Mesenteric fat pad (tissue), 1 donor: ENCODE data around the gene SPOCK1. TPM values are rescaled to one million over a fixed set of nuclear protein-coding genes. Genes with fewer than 3 reads are reported as not detected.

Experiments
- DNase-seq: peaks from one replicate; pipeline ENCODE4 v3.0.0-alpha.2; 2020; ENCODE audit warnings: low spot score
- total RNA-seq: library from RNA; stranded (reverse); fragmentation: NEBNext Ultra II Directional; extraction: Animal tissue kit (Norgen Biotek cat#: 25700); gene quantifications from one replicate; pipeline ENCODE4 v1.2.1, GENCODE V29; 2021
- donor health status: DM: yes; HTN: yes; CAD: no.

The SPOCK1 gene
- total RNA-seq, 1 donor from 2014 or later, result 59.8 TPM

DNA sequence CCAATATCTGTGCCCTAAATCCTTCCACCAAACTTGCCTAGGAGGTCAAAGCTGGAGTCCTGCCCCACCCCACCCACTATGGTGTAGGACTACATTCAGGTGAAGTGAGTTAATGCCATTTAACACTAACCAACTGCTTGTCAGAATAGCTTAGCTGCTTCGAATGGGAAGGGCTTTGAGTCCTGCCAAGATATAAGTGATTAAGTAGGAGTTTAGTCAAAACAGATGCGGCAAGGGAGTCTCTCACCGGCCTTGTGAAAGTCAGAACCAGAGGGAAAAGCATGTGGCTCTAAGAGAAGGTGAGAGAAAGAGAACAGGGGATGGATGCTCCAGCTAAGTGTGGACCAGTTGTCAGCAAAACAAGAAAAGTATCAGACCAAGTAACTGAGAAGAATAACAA is 132.6 kb downstream of the SPOCK1 start:
- no peak for DNase-seq

DNA sequence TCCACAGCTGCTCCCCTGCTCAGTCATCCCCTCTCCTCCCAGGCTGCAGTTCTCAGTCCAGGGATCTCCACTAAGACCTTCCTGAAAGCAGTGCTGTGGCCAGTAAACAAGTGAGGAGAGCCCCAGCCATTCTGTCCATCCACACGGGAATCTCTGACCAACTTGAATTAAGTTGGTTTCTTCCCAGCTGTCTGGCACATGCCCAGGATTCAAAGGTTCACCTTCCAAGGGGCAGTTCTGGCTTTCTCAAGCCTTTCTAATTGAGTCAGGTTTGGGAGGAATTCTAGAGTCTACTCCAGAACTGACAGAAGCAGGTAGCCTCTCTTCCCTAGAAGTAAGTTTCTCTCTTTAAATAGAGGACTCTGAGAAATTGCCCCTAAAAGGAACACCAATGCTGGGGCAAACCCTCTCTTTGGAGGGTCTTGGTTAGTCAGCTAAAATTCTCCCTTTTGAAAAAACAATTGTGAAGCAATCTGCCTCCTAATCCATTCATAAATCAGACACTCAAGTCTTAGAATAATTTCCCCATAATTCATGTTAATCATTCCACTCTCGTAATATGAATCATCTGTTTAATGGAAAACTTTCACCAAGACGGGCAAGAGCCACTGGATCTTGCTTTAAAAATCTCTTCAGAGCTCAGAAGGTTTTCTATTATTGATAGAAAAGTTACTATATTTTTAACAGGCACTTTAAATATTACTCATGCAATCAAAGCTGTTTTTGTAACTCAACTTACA is 133.8 kb downstream of the SPOCK1 start:
- no peak for DNase-seq

DNA sequence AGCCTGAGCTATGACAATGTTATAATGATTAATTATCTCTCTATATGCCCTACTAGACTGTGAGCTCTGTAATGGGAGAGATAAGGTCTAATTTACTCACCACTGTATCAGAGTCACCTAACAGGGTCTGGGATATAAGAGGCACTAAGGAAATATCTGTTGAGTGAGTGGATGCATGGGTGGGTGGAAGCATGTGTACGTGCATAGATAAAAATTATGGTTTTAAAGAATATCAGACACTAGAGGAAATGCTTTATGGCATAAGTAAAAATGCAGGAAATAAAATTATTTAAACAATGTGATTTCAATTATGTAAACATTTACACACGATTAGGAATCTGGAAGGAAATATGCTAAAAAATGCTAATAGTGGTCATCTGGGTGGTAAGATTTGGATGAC is 137.8 kb downstream of the SPOCK1 start:
- no peak for DNase-seq

DNA sequence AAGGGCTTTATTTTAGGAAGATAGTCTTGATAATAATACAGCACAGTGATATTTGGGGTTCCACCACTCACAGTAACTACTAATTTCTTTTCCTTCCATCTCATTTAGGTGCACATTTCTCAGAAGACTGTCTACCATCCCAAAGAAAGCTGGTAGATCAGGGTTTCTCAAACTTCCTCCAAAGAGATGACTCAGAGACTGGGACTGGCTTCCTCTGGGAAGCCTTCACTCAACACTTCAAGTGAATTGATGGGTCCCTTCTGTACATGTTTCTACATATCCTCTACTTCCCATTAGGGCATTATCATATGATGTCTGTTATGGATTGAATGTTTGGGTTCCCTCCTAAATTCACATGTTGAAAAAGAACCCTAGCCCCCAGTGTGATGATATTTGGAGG is 138.5 kb downstream of the SPOCK1 start:
- DNase-seq, result no peak

DNA sequence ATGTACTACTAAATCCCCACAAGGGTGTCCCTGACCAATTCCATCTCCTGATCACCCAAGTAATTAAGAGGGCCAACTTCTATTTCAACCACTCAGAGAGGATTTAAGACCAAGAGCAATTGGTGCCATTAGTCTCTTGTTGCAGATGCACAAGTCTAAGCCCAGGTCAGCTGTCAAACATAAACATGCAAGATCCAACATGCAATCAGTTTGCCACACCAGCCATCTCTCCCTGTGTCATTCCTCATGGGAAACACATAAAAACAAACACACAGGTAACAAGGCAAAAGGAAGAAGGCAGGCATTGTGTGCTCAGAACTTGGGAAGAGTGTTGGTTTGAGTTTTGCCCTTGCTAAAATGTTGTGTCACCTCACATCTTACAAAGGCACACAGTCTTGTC is 139.2 kb downstream of the SPOCK1 start:
- DNase-seq, result no peak

DNA sequence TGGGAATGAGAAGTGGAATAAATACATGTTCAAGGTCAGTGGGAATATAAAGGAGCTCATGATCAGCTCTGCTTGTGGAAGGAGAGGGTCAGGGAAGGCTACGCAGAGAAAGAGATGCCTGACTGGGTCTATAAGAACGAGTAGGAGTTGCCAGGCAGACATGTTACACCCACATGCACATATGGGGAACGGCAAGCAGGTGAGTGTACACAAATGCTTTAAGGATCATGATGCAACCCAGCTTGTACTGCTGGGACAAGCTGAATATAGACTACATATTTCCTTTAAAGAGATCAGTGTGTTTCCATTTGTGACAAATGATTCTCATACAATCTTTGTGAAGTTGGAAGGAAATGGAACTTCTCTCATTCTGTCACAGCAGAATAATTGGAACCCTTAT is 141.7 kb downstream of the SPOCK1 start:
- no peak for DNase-seq

DNA sequence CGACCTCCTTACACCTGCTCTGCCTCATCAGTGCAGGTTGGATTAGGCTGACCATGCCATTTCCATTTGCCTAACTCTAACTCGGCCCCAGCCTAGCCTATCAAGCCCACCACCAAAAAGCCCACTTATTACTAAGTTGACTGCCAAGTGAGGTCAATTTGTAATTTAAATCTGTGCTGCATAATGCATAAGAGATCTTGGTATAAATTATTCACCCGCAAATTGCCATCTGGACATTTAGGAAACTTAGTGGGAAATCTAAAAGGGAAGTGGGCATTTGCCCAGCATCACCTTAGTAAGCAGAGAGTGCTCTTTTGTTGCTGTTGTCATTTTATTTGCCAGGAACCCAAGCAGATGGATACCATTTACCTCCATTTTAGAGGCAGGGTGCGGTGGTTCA is 143.0 kb downstream of the SPOCK1 start:
- DNase-seq, result no peak

DNA sequence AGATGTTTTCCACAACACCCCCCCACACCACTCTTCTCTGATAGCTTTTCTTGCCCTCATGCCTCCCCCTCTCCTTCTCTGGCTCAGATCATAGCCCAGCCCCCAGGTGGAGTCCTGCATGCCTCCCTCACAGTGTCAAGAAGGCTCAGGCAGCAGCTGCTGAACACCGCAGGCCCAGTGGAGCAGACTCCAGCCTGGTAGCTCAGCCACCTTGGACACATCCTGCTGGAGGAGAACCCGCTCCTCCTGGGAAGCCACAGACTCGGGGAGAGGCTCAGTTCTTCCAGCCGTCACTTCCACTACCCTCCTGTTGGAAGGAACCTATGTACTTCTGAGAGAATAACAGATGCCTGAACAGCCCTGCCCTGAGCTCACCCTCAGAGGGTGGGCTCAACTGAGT is 143.4 kb downstream of the SPOCK1 start:
- DNase-seq, result no peak

DNA sequence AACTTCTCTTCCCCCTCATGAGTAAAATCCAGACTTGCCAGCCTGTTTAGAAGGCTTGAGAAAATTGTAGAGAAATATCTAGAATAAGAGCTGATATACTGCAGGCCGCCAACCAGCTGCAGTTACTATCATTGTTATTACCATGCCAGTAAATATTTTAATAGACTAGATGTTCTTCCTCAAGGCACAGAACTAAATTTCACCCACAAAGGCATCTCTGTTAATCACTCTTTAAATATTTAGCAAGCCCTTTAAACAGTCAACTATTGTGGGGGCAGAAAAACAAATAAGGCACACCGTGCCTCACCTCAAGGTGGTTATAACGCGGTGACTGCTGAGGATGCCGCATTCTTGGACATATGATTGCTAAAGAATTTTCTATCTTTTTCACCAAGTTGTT is 147.0 kb downstream of the SPOCK1 start:
- DNase-seq, result no peak

DNA sequence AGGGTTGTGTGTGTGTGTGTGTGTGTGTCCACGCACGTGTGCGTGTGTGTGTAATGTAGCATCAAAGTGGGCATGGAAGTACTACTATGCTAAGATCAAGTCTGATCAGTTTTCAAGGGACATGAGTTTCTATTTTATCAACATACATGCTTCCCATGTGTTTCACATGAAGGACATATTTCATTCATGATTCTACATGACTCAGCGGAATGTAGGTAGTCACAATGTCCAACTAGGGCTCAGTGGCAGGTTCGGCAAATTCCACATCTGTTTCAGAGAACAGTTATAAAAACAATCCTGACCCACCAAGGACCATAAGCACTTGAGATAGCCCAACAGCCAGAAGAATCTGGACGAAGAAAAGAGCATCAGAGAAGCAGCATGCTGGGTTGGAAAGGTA is 148.3 kb downstream of the SPOCK1 start:
- DNase-seq, result no peak

DNA sequence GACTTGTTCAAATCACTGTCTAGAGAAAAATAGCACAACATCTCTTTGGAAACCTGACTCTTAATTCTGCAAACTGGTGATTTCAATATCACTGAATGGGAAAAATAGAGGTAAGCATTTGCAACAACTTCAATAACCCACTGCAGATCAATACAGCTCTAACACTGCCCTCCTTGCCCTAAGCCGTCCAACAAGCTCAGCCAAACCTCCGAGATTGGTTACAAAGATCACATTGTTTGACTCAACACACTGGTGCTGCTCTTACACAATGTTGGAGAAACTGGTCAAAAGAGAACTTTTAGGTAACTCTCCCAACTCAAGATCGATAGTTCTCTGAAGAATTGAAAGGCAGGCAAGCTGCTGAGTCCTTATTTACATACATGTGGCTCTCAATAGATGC is 150.4 kb downstream of the SPOCK1 start:
- no peak for DNase-seq

DNA sequence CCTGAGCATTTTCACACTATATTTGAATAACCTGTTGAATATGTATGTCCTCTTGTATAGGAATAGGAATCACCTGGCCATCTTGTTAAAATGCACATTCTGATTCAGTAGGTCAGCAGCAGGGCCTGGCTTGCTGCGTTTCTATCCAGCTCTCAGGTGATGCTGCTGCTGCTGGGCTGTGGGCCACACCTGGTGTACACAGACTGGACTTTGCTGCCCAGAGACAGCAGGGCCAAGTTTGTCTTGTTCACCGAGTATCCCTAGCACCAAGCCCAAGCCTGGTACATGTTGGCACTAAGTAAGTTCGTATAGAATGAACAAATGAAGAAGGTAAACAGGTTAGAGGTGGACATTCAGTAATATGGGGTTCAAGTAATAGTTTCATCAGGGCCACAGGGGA is 151.3 kb downstream of the SPOCK1 start:
- no peak for DNase-seq

DNA sequence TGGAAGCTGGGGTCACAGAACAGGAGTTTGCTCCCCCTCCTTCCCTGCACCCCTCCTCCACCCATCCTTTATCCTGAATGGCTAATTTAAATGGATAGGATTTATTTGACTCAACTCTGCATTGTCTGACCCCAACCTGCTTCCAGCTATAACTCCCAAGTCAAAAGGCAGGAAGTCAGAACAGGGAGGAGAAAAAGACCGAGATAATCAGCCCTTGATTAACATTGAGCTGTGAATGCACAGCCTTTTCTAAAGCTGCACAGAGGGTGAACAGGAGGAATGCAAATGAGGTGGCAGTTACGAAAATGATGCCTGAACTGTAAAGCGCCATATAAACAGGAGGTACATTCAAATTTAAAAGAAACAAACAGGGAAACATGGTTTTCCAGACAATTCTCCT is 152.8 kb downstream of the SPOCK1 start:
- DNase-seq, result no peak

DNA sequence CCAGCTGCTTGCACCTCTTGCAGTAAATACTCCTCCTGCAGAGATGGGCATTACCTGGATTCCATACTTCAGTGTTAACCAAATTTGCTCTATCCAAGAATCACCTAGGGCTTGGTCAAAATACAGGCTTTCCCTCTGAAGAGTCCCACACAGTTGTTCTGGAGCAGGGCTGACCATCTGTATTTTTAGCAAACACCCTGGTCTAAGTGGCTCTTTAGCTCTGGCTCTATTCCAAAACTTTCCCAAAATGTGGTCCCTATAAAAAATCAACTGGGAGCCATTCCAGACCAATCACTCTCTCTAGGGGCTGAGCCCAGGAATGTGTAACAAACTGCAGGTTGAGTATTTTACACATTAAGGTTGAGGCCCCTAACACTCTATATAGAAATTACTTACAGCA is 153.7 kb downstream of the SPOCK1 start:
- no peak for DNase-seq

DNA sequence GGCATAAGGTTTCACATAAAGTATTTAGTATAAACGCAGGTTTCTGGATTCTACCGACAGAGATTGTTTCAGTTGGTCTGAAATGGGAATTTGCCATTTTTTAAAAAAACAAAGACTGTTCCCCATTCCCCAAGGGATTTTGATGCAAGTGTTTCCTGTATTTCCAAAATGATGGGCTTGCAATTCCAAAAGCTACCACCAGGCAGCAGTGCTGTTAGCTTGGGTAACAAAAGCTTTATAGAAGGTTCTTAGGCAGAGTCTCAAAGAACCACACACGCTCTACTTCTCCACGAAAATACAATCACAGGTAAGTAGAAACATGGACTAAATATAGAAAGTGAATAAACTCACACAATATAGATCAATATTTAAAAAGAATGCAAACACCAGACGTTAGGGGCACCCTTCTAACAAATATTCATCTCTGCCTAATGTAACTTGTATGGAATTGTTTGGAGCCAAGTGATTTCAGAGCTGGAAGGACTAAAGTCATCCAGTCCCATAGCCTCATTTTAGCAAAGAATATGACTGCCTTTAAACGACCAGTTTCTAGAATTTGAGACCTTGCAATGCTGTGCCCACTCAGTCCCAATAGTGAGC is 154.3 kb downstream of the SPOCK1 start:
- no peak for DNase-seq

DNA sequence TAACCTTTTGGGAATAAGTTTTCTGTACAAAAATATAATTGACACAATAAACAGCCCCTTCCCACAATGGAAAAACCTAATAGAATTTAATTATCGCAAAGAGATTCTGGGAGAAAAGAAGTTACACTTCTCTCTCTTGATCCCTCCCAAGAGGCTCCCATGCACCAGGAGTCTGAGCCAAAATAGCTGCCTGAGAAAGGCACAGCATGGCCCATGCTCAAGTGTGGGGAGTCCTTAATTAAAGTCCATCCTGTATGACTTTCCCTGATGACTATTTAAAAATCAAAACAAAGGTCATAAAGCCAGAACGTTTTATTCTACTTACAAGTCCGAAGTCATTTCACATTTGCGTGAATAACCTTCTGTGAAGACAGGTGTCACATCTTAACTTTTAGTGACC is 155.1 kb downstream of the SPOCK1 start:
- no peak for DNase-seq

DNA sequence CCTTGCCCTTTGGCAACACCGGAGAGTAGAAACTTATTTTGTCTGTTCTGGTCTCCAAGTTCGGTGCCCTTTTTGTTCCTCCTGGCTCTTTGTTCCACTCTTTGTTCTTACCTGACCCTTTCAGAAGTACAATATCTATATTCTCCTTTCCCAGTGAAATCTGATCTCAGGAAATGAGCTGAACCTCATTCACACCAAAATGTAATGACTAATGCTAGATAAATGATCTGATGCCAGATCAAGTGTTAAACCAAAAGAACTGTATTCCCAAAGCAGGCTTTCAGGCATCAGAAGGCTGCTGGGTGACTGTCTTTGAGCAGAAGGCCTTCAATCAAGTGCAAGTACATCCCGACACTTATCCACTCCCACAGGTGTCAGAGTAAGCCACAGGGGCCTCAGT is 156.4 kb downstream of the SPOCK1 start:
- DNase-seq, result no peak

DNA sequence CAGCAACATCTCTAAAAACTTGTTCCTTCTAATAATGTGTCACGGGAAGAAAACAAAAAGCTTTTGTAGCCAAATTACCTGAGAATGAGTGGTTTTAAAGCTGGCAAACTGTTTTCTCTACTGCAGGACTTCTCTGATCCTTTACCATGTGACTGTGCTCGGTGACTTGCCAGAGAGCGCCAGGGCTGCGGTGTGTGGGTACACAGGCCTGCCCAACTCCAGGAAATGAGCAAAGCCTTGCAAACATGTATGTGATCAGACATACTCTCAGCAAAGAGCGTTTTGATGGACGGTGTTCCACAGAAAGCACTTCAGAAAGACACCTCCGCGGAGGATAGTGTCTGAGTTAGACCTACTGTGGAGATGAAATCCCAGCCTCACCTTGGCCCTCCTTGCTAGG is 157.3 kb downstream of the SPOCK1 start:
- DNase-seq, result no peak

DNA sequence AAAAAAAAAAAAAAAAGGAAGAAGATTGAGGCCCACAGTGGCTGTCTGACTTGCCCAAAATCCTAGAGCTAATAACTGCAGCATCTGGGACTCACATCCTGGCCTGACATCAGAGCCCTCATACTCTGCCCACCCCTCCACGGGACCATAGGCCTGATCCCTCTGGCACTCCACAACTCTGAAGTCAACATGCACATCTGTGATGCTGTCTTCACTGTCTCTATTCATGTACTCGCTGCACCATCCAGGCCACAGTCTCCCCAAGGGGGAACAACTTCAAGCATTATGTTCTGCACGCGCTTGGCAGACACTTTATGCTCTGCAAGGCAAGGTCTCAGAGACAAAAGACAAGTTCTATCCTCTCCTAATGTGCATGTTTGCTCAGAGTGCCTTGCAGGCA is 158.2 kb downstream of the SPOCK1 start:
- DNase-seq, result no peak

DNA sequence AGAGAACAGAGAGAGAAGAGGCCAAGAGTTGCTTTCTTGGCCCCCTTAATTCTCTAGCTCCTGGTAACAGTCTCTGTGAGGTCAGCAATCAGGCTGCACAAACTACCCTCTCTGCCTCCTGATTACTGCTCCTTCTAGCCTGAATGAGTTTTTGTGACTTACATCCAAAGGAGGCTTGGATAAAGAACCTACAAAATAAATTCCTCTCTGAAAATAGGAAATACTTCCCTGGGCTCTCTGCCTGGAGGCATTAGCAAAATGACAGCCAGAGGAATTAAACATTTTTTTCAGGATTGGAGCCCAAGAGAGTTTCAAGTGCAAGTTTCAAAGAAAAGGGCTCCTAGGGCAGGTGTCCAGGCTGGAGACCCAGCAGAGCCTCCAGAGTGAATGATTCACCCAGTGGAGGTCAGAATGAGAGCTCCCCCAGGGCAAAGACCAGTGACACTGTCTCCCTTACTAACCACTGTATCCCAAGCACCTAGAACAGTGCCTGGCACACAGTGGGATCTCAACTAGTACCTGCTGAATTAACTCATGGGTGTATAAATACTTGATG is 162.5 kb downstream of the SPOCK1 start:
- no peak for DNase-seq

DNA sequence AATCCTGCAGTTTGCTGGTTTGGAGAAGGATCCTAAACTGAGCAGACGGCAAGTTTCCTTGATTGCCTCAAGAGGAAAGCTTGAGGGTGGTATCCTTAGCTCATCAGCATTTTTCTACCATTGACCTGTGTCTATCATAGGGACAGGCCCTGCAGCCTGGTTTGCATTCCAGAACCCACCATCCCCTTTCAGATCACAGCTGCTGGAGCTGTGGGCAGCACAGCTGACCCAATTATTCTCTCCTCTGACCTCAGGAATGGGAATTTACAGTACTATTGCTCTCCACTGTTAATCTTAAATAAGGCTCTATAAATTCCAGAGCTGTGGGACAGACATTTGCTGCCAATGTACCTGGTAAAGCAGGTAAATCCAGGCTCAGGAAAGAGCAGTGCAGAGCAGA is 163.0 kb downstream of the SPOCK1 start:
- no peak for DNase-seq

DNA sequence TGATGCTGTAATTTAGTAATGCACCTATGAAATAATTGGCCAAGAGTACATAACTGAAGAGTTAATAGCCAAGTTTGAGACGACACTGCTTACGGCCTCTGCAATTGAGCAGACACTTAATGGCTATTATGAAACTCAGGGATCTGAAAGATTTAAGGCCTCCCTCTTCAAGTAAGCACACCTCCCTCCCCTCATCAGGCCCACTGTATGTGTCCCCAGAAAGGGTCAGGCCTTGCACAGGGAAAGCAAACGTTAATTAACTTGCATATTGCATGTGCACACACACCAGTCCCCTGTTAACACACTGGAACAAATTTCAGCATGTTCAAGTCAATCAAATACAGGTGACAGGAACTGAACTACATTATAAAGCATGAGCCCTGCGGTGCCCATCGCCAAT is 163.6 kb downstream of the SPOCK1 start:
- DNase-seq, result no peak

DNA sequence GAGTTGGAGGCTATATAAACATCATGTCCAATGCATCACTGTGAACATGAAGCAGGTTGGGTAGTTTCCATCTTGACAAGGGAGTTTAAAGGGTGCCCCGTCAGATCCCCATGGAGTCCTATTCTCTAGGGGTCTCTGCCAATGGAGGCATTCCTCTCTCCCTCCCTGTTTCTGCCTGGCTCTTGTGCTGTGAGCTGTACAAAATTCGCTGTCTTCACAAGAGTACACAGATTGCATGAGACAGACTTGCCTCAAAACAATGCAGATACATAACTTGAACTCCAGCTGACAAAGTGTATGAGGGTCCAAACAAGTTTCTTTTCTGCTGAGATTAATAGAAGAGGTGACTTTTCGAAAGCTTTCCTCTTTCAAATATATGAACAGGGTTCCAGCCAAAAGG is 165.2 kb downstream of the SPOCK1 start:
- no peak for DNase-seq
